ENCODE measurements around the gene STRN3.

The STRN3 gene

GRCh38 chr14:30855345-30856037 is 170.7 kb downstream of the STRN3 start:
- Histone ChIP-seq H3K4me1 (ENCODE audit: control insufficient read depth in 1 of 2, insufficient read depth in 2 of 2, low read length in 2 of 2) (no peaks in the 10 kb centered on the region), H3K27ac (ENCODE audit: low read depth, low read length) (no peak overlapping the region), H3K18ac (ENCODE audit: low read length) (no peak overlapping the region), H3K79me1 (ENCODE audit: low read length) (no peaks in the 10 kb centered on the region), H4K12ac (ENCODE audit: low read depth, low read length) (no peak overlapping the region), H3K4me2 (ENCODE audit: low read length) (no peak overlapping the region), H2AK5ac (ENCODE audit: low read length) (no peak overlapping the region), H2BK12ac (ENCODE audit: low read length) (no peak overlapping the region), H3K9ac (ENCODE audit: low read length) (no peak overlapping the region), H3K27me3 (ENCODE audit: insufficient read depth, low read length) (no peaks in the 10 kb centered on the region), H3K4ac (ENCODE audit: low read depth, low read length) (no peak overlapping the region), H2BK120ac (ENCODE audit: insufficient read depth, low read length, poor library complexity) (no peak overlapping the region), H3K36me3 (ENCODE audit: control insufficient read depth in 1 of 2, insufficient read depth in 2 of 2, low read length in 2 of 2) (no peaks in the 10 kb centered on the region), H3K4me3 (ENCODE audit: low read depth, low read length) (no peak overlapping the region), H3K9me3 (ENCODE audit: insufficient read depth, low read depth, low read length) (no peaks in the 10 kb centered on the region), H4K8ac (ENCODE audit: low read depth, low read length) (no peak overlapping the region), H4K91ac (ENCODE audit: low read depth, low read length) (no peak overlapping the region), H2BK5ac (ENCODE audit: low read depth, low read length, poor library complexity) (no peak overlapping the region), H3K23ac (ENCODE audit: low read length) (no peak overlapping the region), H3K79me2 (ENCODE audit: control insufficient read depth, insufficient read depth, low read length, poor library complexity) (no peaks in the 10 kb centered on the region), H3K14ac (ENCODE audit: low read length) (no peak overlapping the region), H2AFZ (ENCODE audit: insufficient read depth, low read length, poor library complexity) (no peak overlapping the region)
- DNase-seq = no peak
- no CpG with 5 or more reads among the region's 6 CpGs for WGBS (ENCODE audit: extremely low coverage, insufficient coverage, insufficient read length)

GRCh38 chr14:30854492-30854891 is 171.7 kb downstream of the STRN3 start:
- H3K23ac ChIP-seq (ENCODE audit: low read length) = no peak overlapping the region
- H3K14ac ChIP-seq (ENCODE audit: low read length) = no peak overlapping the region
- no peaks in the 10 kb centered on the region for H3K4me1 ChIP-seq (ENCODE audit: control insufficient read depth in 1 of 2, insufficient read depth in 2 of 2, low read length in 2 of 2)
- no peaks in the 10 kb centered on the region for H3K79me2 ChIP-seq (ENCODE audit: control insufficient read depth, insufficient read depth, low read length, poor library complexity)
- H2BK5ac ChIP-seq (ENCODE audit: low read depth, low read length, poor library complexity) = no peak overlapping the region
- H3K4me2 ChIP-seq (ENCODE audit: low read length) = no peak overlapping the region
- no peak overlapping the region for H3K27ac ChIP-seq (ENCODE audit: low read depth, low read length)
- DNase-seq = no peak
- no peak overlapping the region for H2AFZ ChIP-seq (ENCODE audit: insufficient read depth, low read length, poor library complexity)
- no peaks in the 10 kb centered on the region for H3K9me3 ChIP-seq (ENCODE audit: insufficient read depth, low read depth, low read length)
- H4K8ac ChIP-seq (ENCODE audit: low read depth, low read length) = no peak overlapping the region
- no peak overlapping the region for H4K91ac ChIP-seq (ENCODE audit: low read depth, low read length)
- H2BK12ac ChIP-seq (ENCODE audit: low read length) = no peak overlapping the region
- no peaks in the 10 kb centered on the region for H3K27me3 ChIP-seq (ENCODE audit: insufficient read depth, low read length)
- no peaks in the 10 kb centered on the region for H3K79me1 ChIP-seq (ENCODE audit: low read length)
- no peaks in the 10 kb centered on the region for H3K36me3 ChIP-seq (ENCODE audit: control insufficient read depth in 1 of 2, insufficient read depth in 2 of 2, low read length in 2 of 2)
- H2BK120ac ChIP-seq (ENCODE audit: insufficient read depth, low read length, poor library complexity) = no peak overlapping the region
- H3K9ac ChIP-seq (ENCODE audit: low read length) = no peak overlapping the region
- H4K12ac ChIP-seq (ENCODE audit: low read depth, low read length) = no peak overlapping the region
- H3K4me3 ChIP-seq (ENCODE audit: low read depth, low read length) = no peak overlapping the region
- H3K18ac ChIP-seq (ENCODE audit: low read length) = no peak overlapping the region
- H2AK5ac ChIP-seq (ENCODE audit: low read length) = no peak overlapping the region
- no peak overlapping the region for H3K4ac ChIP-seq (ENCODE audit: low read depth, low read length)

GRCh38 chr14:30853946-30854345 is 172.2 kb downstream of the STRN3 start:
- Histone ChIP-seq H3K14ac (ENCODE audit: low read length) (no peak overlapping the region), H3K4me2 (ENCODE audit: low read length) (no peak overlapping the region), H3K23ac (ENCODE audit: low read length) (no peak overlapping the region), H3K9ac (ENCODE audit: low read length) (no peak overlapping the region), H3K4ac (ENCODE audit: low read depth, low read length) (no peak overlapping the region), H2AFZ (ENCODE audit: insufficient read depth, low read length, poor library complexity) (no peak overlapping the region), H2AK5ac (ENCODE audit: low read length) (no peak overlapping the region), H3K9me3 (ENCODE audit: insufficient read depth, low read depth, low read length) (no peaks in the 10 kb centered on the region), H3K79me2 (ENCODE audit: control insufficient read depth, insufficient read depth, low read length, poor library complexity) (no peaks in the 10 kb centered on the region), H2BK120ac (ENCODE audit: insufficient read depth, low read length, poor library complexity) (no peak overlapping the region), H4K8ac (ENCODE audit: low read depth, low read length) (no peak overlapping the region), H3K4me1 (ENCODE audit: control insufficient read depth in 1 of 2, insufficient read depth in 2 of 2, low read length in 2 of 2) (no peaks in the 10 kb centered on the region), H3K27me3 (ENCODE audit: insufficient read depth, low read length) (no peaks in the 10 kb centered on the region), H4K91ac (ENCODE audit: low read depth, low read length) (no peak overlapping the region), H4K12ac (ENCODE audit: low read depth, low read length) (no peak overlapping the region), H3K36me3 (ENCODE audit: control insufficient read depth in 1 of 2, insufficient read depth in 2 of 2, low read length in 2 of 2) (no peaks in the 10 kb centered on the region), H3K79me1 (ENCODE audit: low read length) (no peaks in the 10 kb centered on the region), H2BK12ac (ENCODE audit: low read length) (no peak overlapping the region), H3K27ac (ENCODE audit: low read depth, low read length) (no peak overlapping the region), H3K4me3 (ENCODE audit: low read depth, low read length) (no peak overlapping the region), H2BK5ac (ENCODE audit: low read depth, low read length, poor library complexity) (no peak overlapping the region), H3K18ac (ENCODE audit: low read length) (no peak overlapping the region)
- DNase-seq = no peak

- H2BK12ac ChIP-seq (ENCODE audit: low read length) = no peak overlapping the region
- no peak overlapping the region for H3K9ac ChIP-seq (ENCODE audit: low read length)
- no peak overlapping the region for H3K23ac ChIP-seq (ENCODE audit: low read length)
- WGBS (ENCODE audit: extremely low coverage, insufficient coverage, insufficient read length) = no CpG with 5 or more reads among the region's 1 CpG
- no peaks in the 10 kb centered on the region for H3K9me3 ChIP-seq (ENCODE audit: insufficient read depth, low read depth, low read length)
- no peak overlapping the region for H2AFZ ChIP-seq (ENCODE audit: insufficient read depth, low read length, poor library complexity)
- no peak overlapping the region for H4K91ac ChIP-seq (ENCODE audit: low read depth, low read length)
- no peak overlapping the region for H2BK5ac ChIP-seq (ENCODE audit: low read depth, low read length, poor library complexity)
- no peak overlapping the region for H3K27ac ChIP-seq (ENCODE audit: low read depth, low read length)
- H4K12ac ChIP-seq (ENCODE audit: low read depth, low read length) = no peak overlapping the region
- H3K4me2 ChIP-seq (ENCODE audit: low read length) = no peak overlapping the region
- H3K27me3 ChIP-seq (ENCODE audit: insufficient read depth, low read length) = no peaks in the 10 kb centered on the region
- no peak overlapping the region for H3K4me3 ChIP-seq (ENCODE audit: low read depth, low read length)
- no peak overlapping the region for H3K4ac ChIP-seq (ENCODE audit: low read depth, low read length)
- no peaks in the 10 kb centered on the region for H3K79me2 ChIP-seq (ENCODE audit: control insufficient read depth, insufficient read depth, low read length, poor library complexity)
- H3K14ac ChIP-seq (ENCODE audit: low read length) = no peak overlapping the region
- H3K79me1 ChIP-seq (ENCODE audit: low read length) = no peaks in the 10 kb centered on the region
- H3K36me3 ChIP-seq (ENCODE audit: control insufficient read depth in 1 of 2, insufficient read depth in 2 of 2, low read length in 2 of 2) = no peaks in the 10 kb centered on the region
- no peaks in the 10 kb centered on the region for H3K4me1 ChIP-seq (ENCODE audit: control insufficient read depth in 1 of 2, insufficient read depth in 2 of 2, low read length in 2 of 2)
- no peak overlapping the region for H3K18ac ChIP-seq (ENCODE audit: low read length)
- H2AK5ac ChIP-seq (ENCODE audit: low read length) = no peak overlapping the region
- H4K8ac ChIP-seq (ENCODE audit: low read depth, low read length) = no peak overlapping the region
- no peak for DNase-seq
- H2BK120ac ChIP-seq (ENCODE audit: insufficient read depth, low read length, poor library complexity) = no peak overlapping the region
Observed at GRCh38 chr14:30849983-30850382, 176.2 kb downstream of the STRN3 start.

Data from trophoblast cell (in vitro differentiated cells and primary cell).